ENCODE results near the gene CPXM2.
"Not testable (repeated sequence)": the region's sequence is repeated elsewhere in the genome, so short reads cannot be mapped to it uniquely, and the experiment has no call there.

CPXM2 gene

GRCh38 chr10:123766012-123766411, 125.6 kb downstream of the CPXM2 start:
- no peak for DNase-seq

DNA sequence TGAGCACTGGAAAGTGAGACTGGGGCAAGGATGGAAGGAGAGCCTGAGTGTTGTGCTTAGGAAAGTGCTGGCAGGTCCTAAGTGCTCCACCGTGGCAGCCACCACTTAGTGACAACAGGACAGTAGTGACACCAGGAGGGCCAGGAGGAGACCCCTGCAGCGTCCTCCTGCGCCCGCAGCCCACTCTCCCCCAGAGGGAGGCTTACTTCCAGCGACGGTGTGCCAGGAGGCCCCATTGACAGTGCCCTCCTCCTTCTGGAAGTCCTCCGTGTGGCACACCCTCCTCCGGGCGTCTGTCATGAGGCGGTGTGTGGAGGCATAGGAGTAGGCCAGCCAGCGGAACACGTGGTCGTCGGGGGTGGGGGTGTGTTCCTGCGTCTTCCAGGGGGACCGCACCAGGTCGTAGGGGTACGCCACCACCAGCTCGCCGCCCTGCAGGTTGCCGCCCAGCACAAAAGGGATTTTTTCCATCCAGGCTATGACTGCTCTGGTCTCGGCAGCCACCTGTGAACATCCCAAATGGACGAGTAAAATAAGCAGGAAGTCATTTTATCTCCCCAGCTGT, 129.9 kb downstream of the CPXM2 start:
- no peak for DNase-seq

DNA sequence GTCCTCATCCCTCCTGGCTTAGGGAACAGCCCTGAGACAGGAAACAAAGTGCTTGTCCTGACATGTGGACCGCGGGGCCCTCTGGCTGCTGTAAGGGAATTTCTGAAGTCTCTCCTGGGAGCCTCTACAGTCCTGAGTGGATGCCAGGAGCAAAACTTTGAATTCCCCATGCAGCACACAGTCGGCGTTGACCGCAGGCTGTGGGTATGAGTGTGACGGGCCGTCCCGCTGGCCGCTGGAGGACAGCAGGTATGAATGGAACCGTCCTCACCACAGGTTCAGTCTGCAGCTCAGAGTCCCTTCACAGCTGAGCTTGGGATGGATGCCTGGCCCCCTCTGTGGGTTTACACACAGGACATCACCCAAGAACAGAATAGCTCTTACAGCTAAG, 130.6 kb downstream of the CPXM2 start:
- DNase-seq: no peak

- no peak for DNase-seq
Measured at GRCh38 chr10:123760356-123761037, 131.1 kb downstream of the CPXM2 start.

DNA sequence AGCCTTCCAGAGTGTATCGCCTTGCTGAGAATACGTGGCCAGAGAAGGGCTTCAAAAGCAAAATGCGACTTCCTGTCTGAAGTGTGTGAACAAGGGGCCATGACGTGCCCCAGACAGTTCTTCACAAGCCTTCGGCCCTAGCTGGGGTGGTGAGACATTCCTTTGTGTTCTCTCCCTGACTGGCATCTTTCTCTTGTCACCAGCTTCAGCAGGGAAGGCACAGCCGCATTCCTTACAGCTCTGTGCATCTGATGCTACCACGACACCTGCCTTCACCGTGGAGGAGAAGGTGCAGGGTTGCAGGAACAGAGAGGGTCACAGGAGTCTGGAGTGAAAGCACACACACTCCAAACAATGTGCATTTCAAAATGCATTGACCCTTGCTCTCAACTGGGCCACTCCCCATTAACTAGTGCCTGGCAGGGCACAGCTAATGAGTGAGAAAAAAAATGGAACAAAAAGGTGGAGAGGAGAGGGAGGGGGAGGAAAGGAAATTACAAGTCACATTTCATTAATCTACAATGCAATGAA, 132.0 kb downstream of the CPXM2 start:
- DNase-seq: no peak

- DNase-seq: no peak
Measured at GRCh38 chr10:123759041-123759440, 132.6 kb downstream of the CPXM2 start.

- DNase-seq: no peak
Measured at GRCh38 chr10:123757853-123758252, 133.8 kb downstream of the CPXM2 start.

- no peak for DNase-seq
Measured at GRCh38 chr10:123755061-123755460, 136.5 kb downstream of the CPXM2 start.

- no peak for DNase-seq
Measured at GRCh38 chr10:123754123-123754522, 137.5 kb downstream of the CPXM2 start.

DNA sequence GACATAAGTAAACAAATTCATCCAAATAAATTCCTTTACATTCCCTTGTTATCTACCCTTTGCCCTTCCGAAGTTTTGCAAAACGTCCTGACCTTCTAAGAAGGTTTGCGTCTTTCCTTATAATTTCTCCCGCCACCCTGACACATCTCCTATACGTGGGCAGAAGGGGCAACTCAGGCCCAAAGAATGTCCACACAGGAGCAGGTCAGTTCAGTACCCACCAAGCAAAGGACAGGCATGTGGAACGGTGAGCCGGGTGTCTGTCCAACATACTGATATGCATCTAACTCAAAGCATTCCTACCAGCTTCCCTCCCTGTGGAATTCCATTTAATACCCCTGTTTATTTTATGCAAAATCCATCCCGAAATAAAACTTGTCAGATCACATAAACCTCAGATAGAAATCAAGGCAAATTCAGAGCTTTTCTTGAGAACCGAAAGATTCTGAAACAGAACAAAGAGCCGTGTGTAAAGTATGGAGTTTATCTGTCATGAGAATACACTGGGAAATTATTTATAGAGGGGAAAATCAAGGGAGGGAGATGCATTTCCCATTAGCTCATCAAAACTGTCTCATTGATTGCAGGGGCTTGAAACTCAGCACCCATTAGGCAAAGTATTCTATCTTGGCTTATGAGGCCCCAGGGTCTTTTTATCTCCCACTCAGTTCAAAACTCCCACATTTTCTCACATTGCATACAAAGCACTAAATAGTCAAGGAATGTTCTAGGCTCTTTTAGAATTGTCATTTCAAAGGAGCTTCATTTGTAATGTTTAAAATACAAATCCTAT, 140.1 kb downstream of the CPXM2 start:
- DNase-seq: no peak

DNA sequence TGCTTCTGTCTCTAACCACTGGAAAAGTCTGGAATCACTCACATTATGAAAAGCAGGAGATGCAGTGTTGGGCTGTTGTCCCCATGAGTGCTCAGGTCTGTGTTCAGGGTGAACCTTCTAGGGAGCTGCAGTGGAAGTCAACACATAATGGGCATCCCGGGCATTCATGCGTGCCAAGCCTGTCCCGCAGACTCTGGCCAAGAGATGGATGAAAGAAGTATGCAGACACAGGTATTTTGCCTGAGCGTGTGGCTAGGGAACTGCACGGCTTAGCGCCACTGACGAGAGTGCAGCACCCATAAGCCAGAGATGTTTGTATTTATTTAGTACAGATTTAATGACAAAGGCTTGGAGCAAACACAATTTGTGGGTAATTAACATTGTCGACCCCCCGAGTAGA, 140.7 kb downstream of the CPXM2 start:
- DNase-seq: no peak

GRCh38 chr10:123748711-123749110, 142.9 kb downstream of the CPXM2 start:
- no peak for DNase-seq

DNA sequence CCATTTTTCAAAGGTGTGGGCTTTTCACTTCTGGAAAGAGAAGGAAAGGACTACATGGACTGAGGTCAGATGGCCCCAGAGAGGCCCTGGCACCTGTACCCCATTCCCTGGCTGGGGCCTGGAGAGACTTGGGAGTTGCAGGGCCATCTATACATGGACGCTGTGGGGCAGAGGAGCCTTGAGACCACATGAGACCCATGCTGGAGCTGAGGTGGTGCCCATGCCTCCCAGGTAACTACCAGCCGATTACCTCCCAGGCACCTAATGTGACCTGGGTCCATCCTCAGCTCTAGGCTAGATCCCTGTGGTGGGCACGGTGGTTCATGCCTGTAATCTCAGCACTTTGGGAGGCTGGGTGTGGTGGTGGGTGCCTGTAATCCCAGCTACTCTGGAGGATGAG, 144.2 kb downstream of the CPXM2 start:
- DNase-seq: no peak

GRCh38 chr10:123746942-123747341, 144.7 kb downstream of the CPXM2 start:
- no peak for DNase-seq

- no peak for DNase-seq
Measured at GRCh38 chr10:123746520-123746919, 145.1 kb downstream of the CPXM2 start.

DNA sequence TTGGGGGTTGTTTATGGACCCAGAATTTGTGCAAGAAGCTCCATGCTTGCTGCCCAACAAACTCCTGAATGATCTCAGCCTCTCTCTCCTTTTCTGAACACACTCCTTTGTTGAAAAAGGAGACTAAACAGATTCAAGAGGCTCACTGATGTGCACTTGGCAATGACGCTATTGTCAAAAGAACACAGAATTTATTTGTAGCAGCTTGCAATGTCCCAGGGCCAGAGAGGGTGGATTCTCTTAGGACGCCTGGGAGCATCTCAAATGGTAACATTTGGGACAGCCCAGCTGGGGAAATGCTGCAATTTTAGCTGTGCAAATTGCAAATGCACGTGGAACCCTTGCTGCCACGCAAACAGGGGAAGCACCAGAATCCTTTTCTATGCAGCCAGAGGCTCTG, 145.5 kb downstream of the CPXM2 start:
- no peak for DNase-seq

DNA sequence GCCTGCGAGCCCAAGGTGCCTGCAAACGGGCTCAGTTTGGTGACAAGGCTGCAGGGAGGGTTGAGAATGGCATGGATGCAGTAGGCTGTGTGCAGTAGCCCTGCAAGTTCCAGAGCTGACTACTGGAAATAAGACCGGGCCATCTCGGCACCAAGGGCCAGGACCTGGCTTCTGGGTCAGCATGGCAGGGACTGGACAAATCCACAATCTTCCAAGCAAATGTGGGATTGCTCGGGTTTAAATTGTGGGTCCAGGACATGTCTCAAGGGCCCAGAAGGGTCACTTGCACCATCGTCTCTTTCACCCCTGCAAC, 147.4 kb downstream of the CPXM2 start:
- no peak for DNase-seq

- DNase-seq: no peak
Measured at GRCh38 chr10:123743441-123744223, 148.0 kb downstream of the CPXM2 start.

- no peak for DNase-seq
Measured at GRCh38 chr10:123742751-123743440, 148.7 kb downstream of the CPXM2 start.

- no peak for DNase-seq
Measured at GRCh38 chr10:123741711-123742110, 149.9 kb downstream of the CPXM2 start.

- no peak for DNase-seq
Measured at GRCh38 chr10:123741146-123741545, 150.5 kb downstream of the CPXM2 start.

- not testable (repeated sequence) for DNase-seq
Measured at GRCh38 chr10:123736917-123737316, 154.7 kb downstream of the CPXM2 start.

- no peak for DNase-seq
Measured at GRCh38 chr10:123729523-123729922, 162.1 kb downstream of the CPXM2 start.

All from right hindlimb (tissue), 1 donor.